OCI-LY3 (cell line): ENCODE data around the gene DNAH1.

Source experiments
- H2AFZ ChIP-seq: fragments of 200-600, 300-600 bp; shearing (Covaris generic); 2 replicates; pipeline ENCODE4 v1.6.0; 2014; ENCODE audit warnings: antibody characterized with exemption, low read depth, low read length
- H3K27ac ChIP-seq: fragments of 200-600, 300-600 bp; sonication (generic); 2 replicates; pipeline ENCODE4 v1.5.1; 2014; ENCODE audit warnings: mild to moderate bottlenecking, low read length, moderate library complexity, mixed read lengths
- H3K27me3 ChIP-seq: fragments of 200-600, 300-600 bp; sonication (generic); 2 replicates; pipeline ENCODE4 v1.6.1; 2014; ENCODE audit warnings: low read depth, low read length, mixed read lengths
- H3K36me3 ChIP-seq: fragments of 200-600, 300-600 bp; sonication (generic); replicated peaks from 2 replicates; pipeline ENCODE3; 2014; ENCODE audit warnings: low read depth, low read length, mixed read lengths
- H3K4me1 ChIP-seq: fragments of 300-600, 200-600 bp; sonication (generic); 2 replicates; pipeline ENCODE4 v1.6.1; 2014; ENCODE audit warnings: low read length, mixed read lengths
- H3K4me2 ChIP-seq: fragments of 200-600, 300-600 bp; sonication (generic); 2 replicates; pipeline ENCODE4 v1.6.1; 2014; ENCODE audit warnings: low read length, mixed read lengths
- H3K4me3 ChIP-seq: fragments of 300-600, 200-600 bp; sonication (generic); 2 replicates; pipeline ENCODE4 v1.5.1; 2014; ENCODE audit warnings: antibody characterized with exemption, mild to moderate bottlenecking, low read length, moderate library complexity
- H3K79me2 ChIP-seq: fragments of 300-600, 200-600 bp; shearing (Covaris generic); 2 replicates; pipeline ENCODE4 v1.6.1; 2014; ENCODE audit warnings: mild to moderate bottlenecking, low read length, mixed read lengths
- H3K9ac ChIP-seq: fragments of 300-600, 200-600 bp; shearing (Covaris generic); 2 replicates; pipeline ENCODE4 v1.6.0; 2014; ENCODE audit warnings: mild to moderate bottlenecking, low read length, moderate library complexity
- H3K9me3 ChIP-seq: fragments of 200-600, 300-600 bp; shearing (Covaris generic); 2 replicates; pipeline ENCODE4 v1.6.1; 2014; ENCODE audit warnings: low read length, mixed read lengths; ENCODE audit not compliant: insufficient read depth
- H4K20me1 ChIP-seq: fragments of 200-600, 300-600 bp; sonication (generic); 2 replicates; pipeline ENCODE4 v1.6.1; 2016; ENCODE audit warnings: low read length, mixed read lengths; ENCODE audit not compliant: insufficient read depth
- EZH2phosphoT487 ChIP-seq: fragments of 200-600 bp; shearing (Covaris generic); IDR thresholded peaks from 2 replicates; pipeline ENCODE4 v1.6.1; 2018; ENCODE audit warnings: antibody characterized with exemption, mixed run types, low read depth
- TF ChIP-seq, protein P1 (sequence below): fragments of 200-600, 300-600 bp; sonication (generic); IDR thresholded peaks from 2 replicates; pipeline ENCODE4 v1.5.1; 2014; ENCODE audit warnings: antibody characterized with exemption, low read length, low read depth

Gene DNAH1

DNA sequence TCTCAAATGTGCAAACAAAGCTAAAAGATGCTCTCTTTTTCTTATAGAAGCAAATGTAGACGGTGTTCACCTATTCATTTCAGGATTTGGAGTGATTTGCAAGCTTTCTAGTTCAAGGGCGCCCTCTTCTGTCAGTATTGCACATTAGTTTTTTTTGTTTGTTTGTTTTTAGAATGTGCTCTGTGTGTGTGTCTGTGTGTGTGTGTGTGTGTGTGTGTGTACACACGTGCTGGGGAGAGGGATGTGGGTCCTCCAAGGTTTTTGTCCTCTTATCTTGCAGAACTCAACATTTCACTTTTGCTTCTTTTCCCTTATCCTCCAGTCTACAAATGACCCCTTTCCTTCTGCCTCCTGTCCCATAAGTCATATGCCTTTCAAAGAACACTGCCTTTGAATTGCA is 23.5 kb downstream of the DNAH1 start:
- H3K79me2 ChIP-seq = no peaks in the 10 kb centered on the region
- H3K4me1 ChIP-seq = peaks cover 3% of the 10 kb centered on the region
- no peaks in the 10 kb centered on the region for H3K27me3 ChIP-seq
- no peak overlapping the region for H3K4me3 ChIP-seq
- no peaks in the 10 kb centered on the region for H3K9me3 ChIP-seq
- TF ChIP-seq EZH2phosphoT487 = no peak
- TF ChIP-seq, protein P1, sequence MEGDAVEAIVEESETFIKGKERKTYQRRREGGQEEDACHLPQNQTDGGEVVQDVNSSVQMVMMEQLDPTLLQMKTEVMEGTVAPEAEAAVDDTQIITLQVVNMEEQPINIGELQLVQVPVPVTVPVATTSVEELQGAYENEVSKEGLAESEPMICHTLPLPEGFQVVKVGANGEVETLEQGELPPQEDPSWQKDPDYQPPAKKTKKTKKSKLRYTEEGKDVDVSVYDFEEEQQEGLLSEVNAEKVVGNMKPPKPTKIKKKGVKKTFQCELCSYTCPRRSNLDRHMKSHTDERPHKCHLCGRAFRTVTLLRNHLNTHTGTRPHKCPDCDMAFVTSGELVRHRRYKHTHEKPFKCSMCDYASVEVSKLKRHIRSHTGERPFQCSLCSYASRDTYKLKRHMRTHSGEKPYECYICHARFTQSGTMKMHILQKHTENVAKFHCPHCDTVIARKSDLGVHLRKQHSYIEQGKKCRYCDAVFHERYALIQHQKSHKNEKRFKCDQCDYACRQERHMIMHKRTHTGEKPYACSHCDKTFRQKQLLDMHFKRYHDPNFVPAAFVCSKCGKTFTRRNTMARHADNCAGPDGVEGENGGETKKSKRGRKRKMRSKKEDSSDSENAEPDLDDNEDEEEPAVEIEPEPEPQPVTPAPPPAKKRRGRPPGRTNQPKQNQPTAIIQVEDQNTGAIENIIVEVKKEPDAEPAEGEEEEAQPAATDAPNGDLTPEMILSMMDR = peak; percentile 95
- no peak overlapping the region for H3K27ac ChIP-seq
- no peaks in the 10 kb centered on the region for H3K36me3 ChIP-seq
- H4K20me1 ChIP-seq = no peaks in the 10 kb centered on the region
- no peak overlapping the region for H3K9ac ChIP-seq
- H2AFZ ChIP-seq = no peak overlapping the region
- peak overlapping the region; percentile 51 for H3K4me2 ChIP-seq

DNA sequence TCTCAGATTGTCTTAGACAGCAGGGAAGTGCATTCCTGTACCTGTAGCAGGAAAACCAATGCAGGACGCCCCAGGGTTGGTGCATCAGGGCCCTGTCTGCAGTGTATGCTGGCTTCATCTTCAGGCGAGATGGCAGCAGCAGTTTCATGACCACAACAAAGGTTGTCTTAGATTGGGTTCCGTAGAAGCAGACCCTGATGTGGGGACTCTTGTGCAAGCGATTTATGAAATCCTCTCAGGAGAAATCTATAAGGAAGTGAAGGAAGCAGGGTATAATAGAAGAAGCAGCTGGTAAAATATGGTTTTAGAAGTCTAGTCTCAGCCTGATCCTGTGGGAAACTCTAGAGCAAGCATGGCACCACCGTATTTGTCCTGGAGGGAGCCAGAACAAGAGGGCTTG is 25.0 kb downstream of the DNAH1 start:
- Histone ChIP-seq H3K9me3 (no peaks in the 10 kb centered on the region), H3K27ac (no peak overlapping the region), H3K9ac (no peak overlapping the region), H3K27me3 (no peaks in the 10 kb centered on the region), H3K36me3 (no peaks in the 10 kb centered on the region), H3K4me1 (peaks cover 3% of the 10 kb centered on the region), H2AFZ (no peak overlapping the region), H4K20me1 (no peaks in the 10 kb centered on the region), H3K79me2 (no peaks in the 10 kb centered on the region), H3K4me3 (no peak overlapping the region), H3K4me2 (no peak overlapping the region)
- TF ChIP-seq EZH2phosphoT487 = no peak
- TF ChIP-seq, protein P1 = no peak

DNA sequence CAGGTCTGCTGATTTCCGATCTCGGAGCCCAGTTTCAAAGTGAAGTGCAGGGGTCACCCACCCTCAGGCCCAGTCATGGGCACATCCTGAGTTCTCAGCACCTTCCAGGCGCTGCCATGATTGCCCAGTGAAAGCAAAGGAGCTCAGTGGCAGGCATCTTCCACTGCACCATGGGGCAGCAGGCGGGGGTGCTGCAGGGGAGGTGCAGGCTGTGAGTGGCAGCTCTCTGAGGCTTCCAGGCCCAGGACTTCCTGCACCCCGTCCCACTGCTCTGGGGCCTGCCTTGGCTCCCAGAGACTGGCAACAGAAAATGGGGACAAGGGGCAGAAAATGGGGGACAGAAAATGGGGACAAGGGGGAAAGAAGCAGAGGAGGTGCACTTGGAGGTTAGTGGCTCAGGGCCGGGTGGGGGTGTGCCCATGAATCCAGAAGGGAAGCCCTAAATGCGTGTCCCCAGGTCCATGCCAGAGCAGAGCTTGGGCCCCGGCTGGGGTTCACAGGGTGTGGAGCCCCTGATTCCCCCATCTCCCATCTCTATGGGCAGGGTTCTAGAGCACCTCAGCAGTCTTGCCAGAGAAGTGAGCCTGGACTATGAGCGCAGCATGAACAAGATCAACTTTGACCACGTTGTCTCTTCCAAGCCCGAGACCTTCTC is 28.0 kb downstream of the DNAH1 start:
- Histone ChIP-seq H3K9me3 (no peaks in the 10 kb centered on the region), H4K20me1 (no peaks in the 10 kb centered on the region), H3K9ac (no peak overlapping the region), H3K27me3 (no peaks in the 10 kb centered on the region), H3K36me3 (no peaks in the 10 kb centered on the region), H3K4me1 (peaks cover 3% of the 10 kb centered on the region), H2AFZ (no peak overlapping the region), H3K4me2 (no peak overlapping the region), H3K79me2 (no peaks in the 10 kb centered on the region), H3K27ac (no peak overlapping the region), H3K4me3 (no peak overlapping the region)
- TF ChIP-seq, protein P1 = no peak
- no peak for TF ChIP-seq EZH2phosphoT487

DNA sequence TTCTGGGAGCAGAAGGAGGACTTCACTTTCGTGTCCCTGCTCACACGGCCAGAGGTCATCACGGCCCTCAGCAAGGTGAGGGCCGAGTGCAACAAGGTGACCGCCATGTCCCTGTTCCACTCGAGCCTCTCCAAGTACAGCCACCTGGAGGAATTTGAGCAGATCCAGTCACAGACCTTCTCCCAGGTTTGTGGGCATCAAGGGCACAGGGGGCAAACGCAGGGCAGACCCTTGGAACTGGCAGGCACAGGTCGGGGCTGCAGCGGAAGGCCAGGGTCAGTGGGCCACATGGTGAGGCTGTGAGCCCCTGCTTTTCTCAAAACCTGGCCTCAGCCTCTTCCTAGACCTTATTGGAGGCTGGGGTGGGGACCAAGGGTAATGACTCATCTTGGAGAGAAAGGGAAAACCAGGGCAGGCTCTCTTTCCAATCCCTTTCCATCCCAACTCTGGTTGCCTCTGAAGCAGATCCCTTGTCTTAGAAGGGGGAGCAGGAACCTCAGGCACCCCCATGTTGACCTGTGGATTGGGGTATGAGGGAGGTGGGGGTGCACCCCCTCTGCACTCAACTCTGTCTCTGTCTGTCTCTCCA is 29.5 kb downstream of the DNAH1 start:
- Histone ChIP-seq H3K27ac (no peak overlapping the region), H3K36me3 (no peaks in the 10 kb centered on the region), H3K4me2 (no peak overlapping the region), H3K4me3 (no peak overlapping the region), H3K79me2 (no peaks in the 10 kb centered on the region), H4K20me1 (no peaks in the 10 kb centered on the region), H3K9ac (no peak overlapping the region), H2AFZ (no peak overlapping the region), H3K27me3 (no peaks in the 10 kb centered on the region), H3K9me3 (no peaks in the 10 kb centered on the region), H3K4me1 (no peaks in the 10 kb centered on the region)
- TF ChIP-seq EZH2phosphoT487 = no peak
- TF ChIP-seq, protein P1 = no peak
